Measurements from ENCODE around the gene WDR53. TPM values are rescaled to one million over a fixed set of nuclear protein-coding genes. Genes with fewer than 3 reads are reported as not detected.

WDR53 gene
- total RNA-seq, 2 experiments from 2014 or later, result 16.2 to 17.2 TPM

- ATAC-seq (peak; percentile 35), DNase-seq (peak; percentile 60)
- peaks cover 23% of the 10 kb centered on the region for H3K36me3 Mint-ChIP-seq (ENCODE audit: low read depth)
- intact Hi-C loops (cut with micrococcal nuclease), result no loop called here
- no peak for TF ChIP-seq CTCF (IDR thresholded peaks at IDR 0.05)
- no peaks in the 10 kb centered on the region for H3K9me3 Mint-ChIP-seq
- H3K4me1 Mint-ChIP-seq (ENCODE audit: low read depth), result peaks cover 24% of the 10 kb centered on the region
- peak overlapping the region; percentile 84 for H3K4me3 Mint-ChIP-seq
- H3K27me3 Mint-ChIP-seq, result no peaks in the 10 kb centered on the region
- CTCF ChIA-PET, result interaction anchor here (0.6 to 3.6 kb wide), 7 partner anchors 14 to 495 kb away, joined by 3 to 19 read pairs (median 3); no protein-coding TSS in a partner anchor
- peak overlapping the region; percentile 86 for H3K27ac Mint-ChIP-seq
- POLR2A ChIA-PET, result interaction anchor here (1.1 to 3.1 kb wide), 8 partner anchors 15 to 171 kb away, joined by 3 to 25 read pairs (median 4); partner anchors contain the start of genes PAK2 and RNF168
Measured at GRCh38 chr3:196569003-196569516, 706 bp upstream of the WDR53 start.

- DNase-seq (peak; percentile 27), ATAC-seq (no peak)
- POLR2A ChIA-PET, result no interaction called here
- Mint-ChIP-seq H3K27me3 (no peaks in the 10 kb centered on the region), H3K36me3 (ENCODE audit: low read depth) (peaks cover 24% of the 10 kb centered on the region), H3K4me1 (ENCODE audit: low read depth) (peaks cover 37% of the 10 kb centered on the region), H3K4me3 (no peak overlapping the region), H3K9me3 (no peaks in the 10 kb centered on the region), H3K27ac (peak overlapping the region; percentile 67)
- intact Hi-C loops (cut with micrococcal nuclease), result no loop called here
- CTCF ChIA-PET, result interaction anchor here (0.8 to 1.0 kb wide), 3 partner anchors 9 to 41 kb away, joined by 3 to 4 read pairs (median 3); no protein-coding TSS in a partner anchor
- TF ChIP-seq CTCF (IDR thresholded peaks at IDR 0.05), result no peak
Measured at GRCh38 chr3:196563721-196564225, 4.6 kb downstream of the WDR53 start.

GRCh38 chr3:196559826-196560225, 8.5 kb downstream of the WDR53 start:
- no peak overlapping the region for H3K4me3 Mint-ChIP-seq
- peaks cover 14% of the 10 kb centered on the region for H3K36me3 Mint-ChIP-seq (ENCODE audit: low read depth)
- H3K4me1 Mint-ChIP-seq (ENCODE audit: low read depth), result peaks cover 29% of the 10 kb centered on the region
- H3K27me3 Mint-ChIP-seq, result no peaks in the 10 kb centered on the region
- CTCF ChIA-PET, result no interaction called here
- H3K9me3 Mint-ChIP-seq, result no peaks in the 10 kb centered on the region
- intact Hi-C loops (cut with micrococcal nuclease), result no loop called here
- no peak for DNase-seq
- no peak for TF ChIP-seq CTCF (IDR thresholded peaks at IDR 0.05)
- POLR2A ChIA-PET, result no interaction called here
- H3K27ac Mint-ChIP-seq, result peak overlapping the region; percentile 1
- ATAC-seq, result no peak

- Mint-ChIP-seq H3K4me1 (ENCODE audit: low read depth) (peaks cover 16% of the 10 kb centered on the region), H3K9me3 (no peaks in the 10 kb centered on the region), H3K36me3 (ENCODE audit: low read depth) (peaks cover 8% of the 10 kb centered on the region), H3K4me3 (no peak overlapping the region), H3K27ac (no peak overlapping the region), H3K27me3 (no peaks in the 10 kb centered on the region)
- ChIA-PET POLR2A (interaction anchor here (0.8 kb wide), 1 partner anchor 246 kb away, joined by 3 read pairs; no protein-coding TSS in a partner anchor), CTCF (no interaction called here)
- TF ChIP-seq CTCF (IDR thresholded peaks at IDR 0.05), result no peak
- no peak for ATAC-seq
- DNase-seq, result no peak
- intact Hi-C loops (cut with micrococcal nuclease), result no loop called here
Measured at GRCh38 chr3:196558476-196558875, 9.9 kb downstream of the WDR53 start.

GRCh38 chr3:196557236-196557635, 11.1 kb downstream of the WDR53 start:
- ATAC-seq (no peak), DNase-seq (no peak)
- H3K4me3 Mint-ChIP-seq, result no peak overlapping the region
- no peaks in the 10 kb centered on the region for H3K9me3 Mint-ChIP-seq
- intact Hi-C loops (cut with micrococcal nuclease), result no loop called here
- no peak overlapping the region for H3K27ac Mint-ChIP-seq
- H3K4me1 Mint-ChIP-seq (ENCODE audit: low read depth), result peaks cover 12% of the 10 kb centered on the region
- POLR2A ChIA-PET, result no interaction called here
- H3K27me3 Mint-ChIP-seq, result no peaks in the 10 kb centered on the region
- peaks cover 5% of the 10 kb centered on the region for H3K36me3 Mint-ChIP-seq (ENCODE audit: low read depth)
- no peak for TF ChIP-seq CTCF (IDR thresholded peaks at IDR 0.05)
- CTCF ChIA-PET, result interaction anchor here (3.1 kb wide), 1 partner anchor 20 kb away, joined by 12 read pairs; no protein-coding TSS in a partner anchor
